Left hindlimb (tissue), 1 donor: ENCODE measurements around the gene CBFA2T3.
"Not testable (repeated sequence)": the region's sequence is repeated elsewhere in the genome, so short reads cannot be mapped to it uniquely, and the experiment has no call there.

Experiments
- DNase-seq: peaks from one replicate; pipeline ENCODE4 v3.0.0-alpha.2; 2018

CBFA2T3 gene

GRCh38 chr16:88922114-88922825, 54.7 kb downstream of the CBFA2T3 start:
- DNase-seq: peak; percentile 91

GRCh38 chr16:88921591-88921990, 55.4 kb downstream of the CBFA2T3 start:
- no peak for DNase-seq

- DNase-seq: peak; percentile 93
These were observed 56.1 kb downstream of the CBFA2T3 start for GRCh38 chr16:88920618-88921590.

- no peak for DNase-seq
These were observed 57.1 kb downstream of the CBFA2T3 start for GRCh38 chr16:88919936-88920335.

- not testable (repeated sequence) for DNase-seq
These were observed 58.1 kb downstream of the CBFA2T3 start for GRCh38 chr16:88918896-88919295.

GRCh38 chr16:88917915-88918627, 58.9 kb downstream of the CBFA2T3 start:
- DNase-seq: no peak

- DNase-seq: no peak
These were observed 59.7 kb downstream of the CBFA2T3 start for GRCh38 chr16:88917146-88917914.

- no peak for DNase-seq
These were observed 61.2 kb downstream of the CBFA2T3 start for GRCh38 chr16:88915639-88916327.

- DNase-seq: peak; percentile 73
These were observed 62.1 kb downstream of the CBFA2T3 start for GRCh38 chr16:88914750-88915368.

- no peak for DNase-seq
These were observed 63.1 kb downstream of the CBFA2T3 start for GRCh38 chr16:88913870-88914269.

GRCh38 chr16:88913001-88913612, 63.9 kb downstream of the CBFA2T3 start:
- DNase-seq: no peak

- no peak for DNase-seq
These were observed 64.5 kb downstream of the CBFA2T3 start for GRCh38 chr16:88912556-88912955.

- no peak for DNase-seq
These were observed 65.1 kb downstream of the CBFA2T3 start for GRCh38 chr16:88911946-88912310.

GRCh38 chr16:88911136-88911945, 65.7 kb downstream of the CBFA2T3 start:
- DNase-seq: no peak

- DNase-seq: no peak
These were observed 66.5 kb downstream of the CBFA2T3 start for GRCh38 chr16:88910284-88911135.

- DNase-seq: no peak
These were observed 67.4 kb downstream of the CBFA2T3 start for GRCh38 chr16:88909431-88910210.

GRCh38 chr16:88908307-88908706, 68.7 kb downstream of the CBFA2T3 start:
- DNase-seq: no peak

- no peak for DNase-seq
These were observed 69.2 kb downstream of the CBFA2T3 start for GRCh38 chr16:88907768-88908167.
